Stromal cell of bone marrow (primary cell): ENCODE data around the gene ATG9B.
"Not testable (repeated sequence)": the region's sequence is repeated elsewhere in the genome, so short reads cannot be mapped to it uniquely, and the experiment has no call there.

Experiments
- DNase-seq: peaks from one replicate; pipeline ENCODE4 v3.0.0-alpha.2; 2012; ENCODE audit warnings: low read depth

The ATG9B gene

GRCh38 chr7:151057989-151058780 is 33.9 kb upstream of the ATG9B start:
- DNase-seq = peak; percentile 100

GRCh38 chr7:151057506-151057988 is 33.3 kb upstream of the ATG9B start, which contains the start of gene CDK5:
TSS of gene CDK5 (minus strand) at chr7:151057897. CDS start at chr7:151057848, 49 bp downstream.
- no peak for DNase-seq

DNA sequence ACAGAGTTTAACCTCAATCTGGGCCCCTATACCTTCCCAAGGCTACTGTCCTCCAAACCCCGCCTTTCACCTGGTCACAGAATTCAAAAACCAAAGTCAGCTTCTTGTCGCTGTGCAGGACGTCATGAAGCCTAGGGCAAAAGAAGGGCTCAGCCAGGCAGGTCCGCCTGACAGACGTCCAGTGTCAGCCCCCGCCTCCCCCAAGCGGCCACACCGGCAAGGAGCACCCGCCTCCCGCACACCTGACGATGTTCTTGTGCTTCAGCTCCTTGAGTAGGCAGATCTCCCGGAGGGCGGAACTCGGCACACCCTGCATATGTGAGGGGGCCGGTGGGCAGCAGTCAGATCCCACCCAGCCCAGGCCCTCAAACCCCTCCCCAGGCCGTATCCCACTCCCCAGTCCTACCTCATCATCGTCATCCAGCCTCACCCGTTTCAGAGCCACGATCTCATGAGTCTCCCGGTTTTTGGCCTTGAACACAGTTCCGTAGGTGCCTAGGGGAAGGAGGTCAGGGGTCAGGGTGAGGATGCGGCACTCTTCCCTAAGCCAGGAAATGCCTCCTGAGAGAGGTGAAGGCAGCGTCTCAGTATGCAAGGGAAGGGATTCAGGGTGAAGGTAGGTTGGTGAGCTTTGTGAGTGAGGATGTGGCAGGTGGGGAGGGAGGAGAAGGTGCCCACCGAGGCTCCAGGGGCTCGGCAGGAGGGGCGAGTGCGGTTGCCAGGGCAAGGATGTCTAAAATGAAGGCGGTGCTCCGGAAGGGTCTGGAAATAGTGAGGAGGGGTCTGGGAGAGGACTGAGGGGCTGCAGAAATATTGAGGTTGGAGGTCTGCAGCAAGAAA is 32.6 kb upstream of the ATG9B start:
- DNase-seq = no peak

DNA sequence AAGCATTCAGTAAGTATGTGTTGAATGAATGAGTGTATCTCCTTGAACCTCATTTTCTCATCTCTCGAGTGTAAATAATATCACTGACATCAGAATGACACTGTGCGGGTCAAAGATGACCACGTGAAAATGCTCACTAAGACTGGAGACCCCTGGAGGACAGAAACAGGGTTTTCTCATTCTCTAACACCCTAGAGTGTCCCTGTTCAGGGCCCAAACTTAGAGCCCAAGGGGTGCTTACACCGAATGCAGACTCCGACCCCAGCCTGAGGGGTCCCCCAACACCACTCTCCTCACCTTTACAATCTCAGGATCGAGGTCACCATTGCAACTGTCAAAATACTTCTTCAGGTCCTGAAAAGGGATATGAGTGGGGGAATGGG is 32.0 kb upstream of the ATG9B start:
- no peak for DNase-seq

DNA sequence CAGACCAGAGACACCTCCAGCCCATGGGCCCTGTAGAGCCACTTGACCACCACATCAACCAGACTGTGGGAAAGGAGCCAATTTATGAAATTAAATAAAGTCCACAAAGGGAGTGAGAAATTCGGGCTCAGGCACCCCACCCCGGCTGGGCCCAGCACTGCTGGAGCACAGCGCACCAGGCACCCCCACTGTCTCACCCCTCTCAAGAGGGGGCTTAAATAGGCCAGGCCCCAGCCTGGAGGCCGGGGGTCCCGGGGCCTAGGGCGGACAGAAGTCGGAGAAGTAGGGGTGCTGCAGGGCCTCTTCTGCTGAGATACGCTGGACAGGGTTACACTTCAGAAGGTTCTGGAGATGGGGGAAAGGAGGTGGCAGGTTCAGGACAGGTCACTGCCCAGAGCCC is 29.5 kb upstream of the ATG9B start:
- DNase-seq = no peak

DNA sequence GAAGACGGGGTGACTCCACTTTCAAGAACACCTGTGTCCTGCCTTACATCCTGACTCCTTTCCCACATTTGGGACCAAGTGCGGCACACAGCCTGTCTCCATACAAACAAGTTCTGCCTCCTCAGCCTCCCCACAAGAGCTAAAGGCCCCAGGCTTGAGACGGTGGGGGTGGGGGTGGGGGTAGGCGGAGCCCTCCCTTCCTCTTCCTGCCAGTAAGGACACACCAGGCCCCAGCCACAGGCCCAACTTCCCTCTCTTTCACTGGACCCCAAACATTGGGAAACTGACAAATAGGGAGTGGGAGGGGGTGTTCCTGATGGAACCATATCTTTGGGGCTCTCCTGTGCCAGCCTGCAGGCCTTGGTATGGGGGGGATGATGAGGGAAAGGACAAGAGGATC is 28.8 kb upstream of the ATG9B start:
- no peak for DNase-seq

DNA sequence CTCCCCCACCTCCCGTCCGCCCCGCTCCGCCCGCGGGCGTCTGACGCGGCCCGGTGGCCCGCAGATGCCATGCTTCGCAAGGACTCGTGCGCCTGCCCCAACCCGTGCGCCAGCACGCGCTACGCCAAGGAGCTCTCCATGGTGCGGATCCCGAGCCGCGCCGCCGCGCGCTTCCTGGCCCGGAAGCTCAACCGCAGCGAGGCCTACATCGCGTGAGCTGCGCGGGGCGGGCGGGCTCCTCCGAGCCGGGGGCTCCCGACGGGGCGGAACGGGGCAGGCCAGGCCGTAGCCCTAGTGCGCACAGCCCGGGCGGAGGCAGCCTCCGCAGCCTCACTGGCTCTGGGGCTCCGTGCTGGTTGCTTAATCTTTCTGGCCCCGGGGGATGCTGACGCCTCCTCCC is 26.8 kb upstream of the ATG9B start:
- no peak for DNase-seq

DNA sequence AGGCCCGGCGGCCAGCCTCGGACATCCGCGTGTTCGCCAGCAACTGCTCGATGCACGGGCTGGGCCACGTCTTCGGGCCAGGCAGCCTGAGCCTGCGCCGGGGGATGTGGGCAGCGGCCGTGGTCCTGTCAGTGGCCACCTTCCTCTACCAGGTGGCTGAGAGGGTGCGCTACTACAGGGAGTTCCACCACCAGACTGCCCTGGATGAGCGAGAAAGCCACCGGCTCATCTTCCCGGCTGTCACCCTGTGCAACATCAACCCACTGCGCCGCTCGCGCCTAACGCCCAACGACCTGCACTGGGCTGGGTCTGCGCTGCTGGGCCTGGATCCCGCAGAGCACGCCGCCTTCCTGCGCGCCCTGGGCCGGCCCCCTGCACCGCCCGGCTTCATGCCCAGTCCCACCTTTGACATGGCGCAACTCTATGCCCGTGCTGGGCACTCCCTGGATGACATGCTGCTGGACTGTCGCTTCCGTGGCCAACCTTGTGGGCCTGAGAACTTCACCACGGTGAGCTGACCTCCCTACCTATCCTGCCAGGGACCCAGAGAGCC is 24.7 kb upstream of the ATG9B start:
- DNase-seq = no peak

GRCh38 chr7:151047976-151048815 is 23.9 kb upstream of the ATG9B start, which contains the start of gene ASIC3:
TSS of gene ASIC3 (plus strand) at chr7:151048531. CDS start at chr7:151048886, 355 bp downstream.
- DNase-seq = no peak

GRCh38 chr7:151046603-151047573 is 22.6 kb upstream of the ATG9B start:
- DNase-seq = peak; percentile 64

DNA sequence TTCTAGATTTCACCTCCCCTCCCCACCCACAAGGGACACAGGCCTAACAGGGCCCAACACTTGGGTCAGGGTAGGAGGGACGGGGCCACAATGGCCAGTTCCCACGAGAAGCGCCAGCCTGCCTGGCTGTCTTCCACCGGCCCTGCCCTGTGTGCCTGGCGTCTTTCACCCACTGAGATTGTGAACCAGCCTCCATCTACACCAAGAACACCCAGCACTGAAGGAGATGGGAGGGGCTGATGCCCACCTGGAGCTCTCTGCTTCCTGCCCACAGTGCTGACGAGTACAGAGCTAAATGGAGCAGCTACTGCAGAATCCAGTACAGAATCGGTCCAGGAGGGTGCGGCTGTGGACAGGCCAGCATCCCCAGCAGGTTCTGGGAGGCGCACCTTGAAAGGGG is 21.7 kb upstream of the ATG9B start:
- DNase-seq = no peak

DNA sequence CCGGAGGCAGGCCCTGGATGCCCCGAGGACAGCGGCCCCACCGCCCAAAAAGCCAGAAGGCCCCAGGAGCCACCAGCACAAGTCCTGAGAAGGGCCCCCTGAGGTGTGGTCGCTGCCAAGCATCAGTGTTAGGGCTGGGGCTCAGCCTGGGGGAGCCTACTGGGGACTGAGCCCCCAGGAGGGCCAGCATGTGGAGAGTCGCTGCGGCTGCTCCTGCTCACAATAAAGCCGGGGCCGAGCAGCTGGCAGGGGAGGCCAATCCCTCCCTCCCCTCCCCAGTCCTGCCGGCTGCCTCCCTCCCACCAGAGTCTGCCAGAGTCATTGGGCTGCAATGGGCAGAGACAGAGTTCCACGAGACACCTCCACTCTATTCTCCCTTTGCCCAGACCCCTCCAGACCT is 21.0 kb upstream of the ATG9B start:
- no peak for DNase-seq

DNA sequence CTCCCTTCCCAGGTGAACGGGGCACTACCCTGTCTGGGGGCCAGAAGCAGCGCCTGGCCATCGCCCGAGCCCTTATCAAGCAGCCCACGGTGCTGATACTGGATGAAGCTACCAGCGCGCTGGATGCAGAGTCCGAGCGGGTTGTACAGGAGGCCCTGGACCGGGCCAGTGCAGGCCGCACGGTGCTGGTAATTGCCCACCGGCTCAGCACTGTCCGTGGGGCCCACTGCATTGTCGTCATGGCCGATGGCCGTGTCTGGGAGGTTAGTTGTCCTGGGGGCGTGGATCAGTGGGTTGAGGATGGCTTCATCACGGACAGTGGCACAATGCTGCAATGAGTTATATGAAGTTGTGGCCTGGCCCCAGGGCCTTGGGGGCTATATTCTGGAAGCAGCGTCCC is 19.7 kb upstream of the ATG9B start:
- no peak for DNase-seq

GRCh38 chr7:151043449-151043848 is 19.2 kb upstream of the ATG9B start:
- not testable (repeated sequence) for DNase-seq

- DNase-seq = no peak
Measured at GRCh38 chr7:151040616-151041375, 16.5 kb upstream of the ATG9B start.

DNA sequence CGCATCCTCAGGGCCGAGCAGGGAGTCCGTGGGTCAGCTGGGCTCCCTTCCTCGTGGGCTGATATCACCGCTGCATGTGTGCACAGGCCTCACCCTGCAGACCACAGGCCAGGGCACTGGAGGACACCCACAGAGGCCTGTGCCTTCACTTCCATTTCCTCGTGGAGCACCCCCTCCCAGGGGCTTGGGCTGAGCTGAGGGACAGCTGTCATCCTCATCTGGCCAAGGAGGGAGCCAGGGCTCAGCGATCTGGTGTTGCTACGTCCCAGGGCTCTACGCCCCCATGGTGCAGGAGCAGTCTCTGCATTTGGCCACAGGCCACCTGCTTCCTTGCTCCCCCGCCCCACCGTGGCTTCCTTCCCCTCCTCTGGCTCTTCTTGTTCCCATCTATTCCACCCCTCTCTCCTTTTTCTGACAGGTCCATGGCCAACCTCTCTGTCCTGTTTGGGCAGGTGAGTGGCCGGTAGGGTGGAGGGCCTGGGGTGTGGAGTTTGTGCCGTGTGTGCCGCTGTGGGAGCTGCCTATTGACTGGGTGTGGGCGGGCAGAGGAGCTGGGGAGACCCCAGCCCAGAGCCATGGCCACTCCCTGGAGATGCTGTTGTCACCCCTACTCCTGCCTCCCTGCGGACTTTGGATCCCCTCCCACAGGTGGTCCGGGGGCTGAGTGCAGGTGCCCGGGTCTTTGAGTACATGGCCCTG is 15.7 kb upstream of the ATG9B start:
- DNase-seq = no peak

GRCh38 chr7:151038951-151039849 is 14.9 kb upstream of the ATG9B start:
- peak; percentile 94 for DNase-seq

GRCh38 chr7:151035902-151036301 is 11.6 kb upstream of the ATG9B start:
- DNase-seq = no peak
